DND-41 (cell line): ENCODE results near the gene MTR.

Experiments
- ATAC-seq: fragments of 200-7000 bp; cut with Tn5 transposase; 3 replicates; pipeline ENCODE4 v1.9.1; 2021; ENCODE audit warnings: low read depth; ENCODE audit not compliant: insufficient read depth
- DNase-seq: peaks from one replicate; pipeline ENCODE4 v3.0.0-alpha.2; 2020
- H2AFZ ChIP-seq: 2 replicates; pipeline ENCODE4 v1.6.0; 2012; ENCODE audit warnings: low read depth, low read length
- H3K27ac ChIP-seq: 2 replicates; pipeline ENCODE4 v1.5.1; 2012; ENCODE audit warnings: low read length, inconsistent platforms
- H3K27me3 ChIP-seq: fragments of 200-600 bp; sonication (generic); 2 replicates; pipeline ENCODE4 v1.6.0; 2012; ENCODE audit warnings: low read length, mild to moderate bottlenecking, inconsistent platforms; ENCODE audit not compliant: insufficient read depth, poor library complexity
- H3K36me3 ChIP-seq: 2 replicates; pipeline ENCODE4 v1.5.1; 2012; ENCODE audit warnings: low read length, inconsistent platforms; ENCODE audit not compliant: insufficient read depth
- H3K4me1 ChIP-seq: 2 replicates; pipeline ENCODE4 v1.5.1; 2012; ENCODE audit warnings: mild to moderate bottlenecking, low read length; ENCODE audit not compliant: insufficient read depth
- H3K4me2 ChIP-seq: 2 replicates; pipeline ENCODE4 v1.6.0; 2012; ENCODE audit warnings: mild to moderate bottlenecking, moderate library complexity, low read length, inconsistent platforms; ENCODE audit not compliant: insufficient read depth
- H3K4me3 ChIP-seq, 2 experiments: fragments of 200-600 bp in 1 of 2; shearing (Covaris generic) in 1 of 2; 2 replicates each; pipeline ENCODE4 v1.5.1; 2012 to 2016; ENCODE audit warnings: inconsistent platforms in 2 of 2, low read length in 2 of 2, mild to moderate bottlenecking in 2 of 2, low read depth in 1 of 2, moderate library complexity in 1 of 2
- H3K79me2 ChIP-seq: 2 replicates; pipeline ENCODE4 v1.6.0; 2012; ENCODE audit warnings: low read length, inconsistent platforms; ENCODE audit not compliant: insufficient read depth
- H3K9ac ChIP-seq: 2 replicates; pipeline ENCODE4 v1.6.0; 2012; ENCODE audit warnings: low read depth, mild to moderate bottlenecking, inconsistent platforms, low read length, moderate library complexity
- H3K9me3 ChIP-seq: 2 replicates; pipeline ENCODE4 v1.5.1; 2012; ENCODE audit warnings: low read length, moderate library complexity, mild to moderate bottlenecking, inconsistent platforms; ENCODE audit not compliant: insufficient read depth, severe bottlenecking
- H4K20me1 ChIP-seq: 2 replicates; pipeline ENCODE4 v1.6.0; 2012; ENCODE audit warnings: low read length; ENCODE audit not compliant: insufficient read depth
- EZH2 ChIP-seq: IDR thresholded peaks from 3 replicates; pipeline ENCODE4 v1.6.1; 2012; ENCODE audit warnings: borderline replicate concordance, low read depth, mild to moderate bottlenecking, moderate library complexity, low read length, inconsistent platforms; ENCODE audit not compliant: severe bottlenecking
- TF ChIP-seq, protein P1 (sequence below): IDR thresholded peaks from 2 replicates; pipeline ENCODE4 v1.5.1; 2012; ENCODE audit warnings: borderline replicate concordance, low read length, moderate library complexity, mild to moderate bottlenecking; ENCODE audit not compliant: poor library complexity, severe bottlenecking; ENCODE audit errors: extremely low read depth

The MTR gene

DNA sequence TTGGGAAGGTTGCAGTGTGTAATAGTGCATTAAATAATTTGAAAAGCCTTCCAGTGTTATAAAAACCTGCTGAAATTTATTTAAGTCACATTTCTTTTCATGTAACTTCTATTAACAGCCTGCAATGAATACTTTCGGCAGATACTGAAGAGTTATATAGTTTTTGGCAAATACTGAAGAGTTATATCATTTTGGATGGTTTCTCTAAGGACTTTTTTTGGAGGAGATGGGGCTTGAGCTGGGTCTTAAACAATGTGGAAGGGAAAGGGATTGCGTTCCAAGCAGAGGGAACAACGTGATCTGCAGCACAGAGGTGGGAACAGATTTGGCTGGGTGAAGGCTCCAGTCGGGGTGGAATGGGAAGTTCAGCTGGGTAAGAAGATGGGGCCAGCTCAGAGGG is 39.8 kb downstream of the MTR start:
- Histone ChIP-seq H3K9me3 (no peaks in the 10 kb centered on the region), H3K27me3 (no peaks in the 10 kb centered on the region), H3K27ac (no peak overlapping the region), H3K4me1 (no peaks in the 10 kb centered on the region), H3K4me3 (no peak overlapping the region), H2AFZ (no peak overlapping the region), H3K36me3 (peaks cover 94% of the 10 kb centered on the region), H3K9ac (no peak overlapping the region), H3K79me2 (no peaks in the 10 kb centered on the region), H4K20me1 (no peaks in the 10 kb centered on the region), H3K4me2 (no peak overlapping the region)
- no peak for DNase-seq
- ATAC-seq, result no peak
- TF ChIP-seq, protein P1, sequence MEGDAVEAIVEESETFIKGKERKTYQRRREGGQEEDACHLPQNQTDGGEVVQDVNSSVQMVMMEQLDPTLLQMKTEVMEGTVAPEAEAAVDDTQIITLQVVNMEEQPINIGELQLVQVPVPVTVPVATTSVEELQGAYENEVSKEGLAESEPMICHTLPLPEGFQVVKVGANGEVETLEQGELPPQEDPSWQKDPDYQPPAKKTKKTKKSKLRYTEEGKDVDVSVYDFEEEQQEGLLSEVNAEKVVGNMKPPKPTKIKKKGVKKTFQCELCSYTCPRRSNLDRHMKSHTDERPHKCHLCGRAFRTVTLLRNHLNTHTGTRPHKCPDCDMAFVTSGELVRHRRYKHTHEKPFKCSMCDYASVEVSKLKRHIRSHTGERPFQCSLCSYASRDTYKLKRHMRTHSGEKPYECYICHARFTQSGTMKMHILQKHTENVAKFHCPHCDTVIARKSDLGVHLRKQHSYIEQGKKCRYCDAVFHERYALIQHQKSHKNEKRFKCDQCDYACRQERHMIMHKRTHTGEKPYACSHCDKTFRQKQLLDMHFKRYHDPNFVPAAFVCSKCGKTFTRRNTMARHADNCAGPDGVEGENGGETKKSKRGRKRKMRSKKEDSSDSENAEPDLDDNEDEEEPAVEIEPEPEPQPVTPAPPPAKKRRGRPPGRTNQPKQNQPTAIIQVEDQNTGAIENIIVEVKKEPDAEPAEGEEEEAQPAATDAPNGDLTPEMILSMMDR, result no peak
- no peak for TF ChIP-seq EZH2

DNA sequence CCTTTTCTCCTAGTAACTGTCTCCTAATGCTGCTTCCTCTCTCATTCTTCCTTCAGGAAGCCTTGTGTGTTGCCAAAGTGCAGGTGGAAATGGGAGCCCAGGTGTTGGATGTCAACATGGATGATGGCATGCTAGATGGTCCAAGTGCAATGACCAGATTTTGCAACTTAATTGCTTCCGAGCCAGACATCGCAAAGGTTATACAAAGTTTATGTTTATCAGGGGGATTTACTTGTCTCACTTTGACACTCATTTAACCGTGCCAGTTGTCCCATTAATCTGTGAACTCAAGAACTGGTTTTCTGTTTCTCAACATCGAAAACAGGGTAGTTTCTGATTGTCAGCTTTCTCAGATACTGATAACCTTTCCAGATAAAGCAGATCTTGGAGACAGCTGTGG is 40.4 kb downstream of the MTR start:
- DNase-seq (no peak), ATAC-seq (no peak)
- H3K27me3 ChIP-seq, result no peaks in the 10 kb centered on the region
- H3K4me3 ChIP-seq, result no peak overlapping the region
- no peak for TF ChIP-seq EZH2
- TF ChIP-seq, protein P1, result no peak
- no peaks in the 10 kb centered on the region for H3K9me3 ChIP-seq
- no peak overlapping the region for H3K9ac ChIP-seq
- H3K4me1 ChIP-seq, result no peaks in the 10 kb centered on the region
- no peaks in the 10 kb centered on the region for H3K79me2 ChIP-seq
- H4K20me1 ChIP-seq, result no peaks in the 10 kb centered on the region
- no peak overlapping the region for H3K4me2 ChIP-seq
- peaks cover 94% of the 10 kb centered on the region for H3K36me3 ChIP-seq
- no peak overlapping the region for H2AFZ ChIP-seq
- no peak overlapping the region for H3K27ac ChIP-seq

DNA sequence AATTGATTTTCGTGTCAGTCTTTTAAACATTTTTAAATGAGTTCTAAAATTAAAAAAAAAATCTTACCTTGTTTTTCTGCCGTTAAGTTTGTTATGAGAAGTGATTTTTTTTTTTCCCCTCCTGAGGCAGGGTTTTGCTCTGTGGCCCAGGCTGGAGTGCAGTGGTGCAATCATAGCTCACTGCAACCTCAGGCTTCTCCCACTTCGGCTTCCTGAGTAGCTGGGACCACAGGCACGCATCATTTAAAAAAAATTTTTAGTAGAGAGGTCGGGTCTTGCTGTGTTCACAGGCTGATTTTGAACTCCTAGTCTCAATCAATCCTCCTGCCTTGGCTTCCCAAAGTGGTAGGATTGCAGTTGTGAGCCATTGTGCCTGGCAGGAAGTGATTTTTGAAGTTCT is 41.1 kb downstream of the MTR start:
- Histone ChIP-seq H3K27me3 (no peaks in the 10 kb centered on the region), H3K9ac (no peak overlapping the region), H3K4me1 (no peaks in the 10 kb centered on the region), H4K20me1 (no peaks in the 10 kb centered on the region), H3K4me3 (no peak overlapping the region), H3K79me2 (no peaks in the 10 kb centered on the region), H2AFZ (no peak overlapping the region), H3K27ac (no peak overlapping the region), H3K4me2 (no peak overlapping the region), H3K9me3 (no peaks in the 10 kb centered on the region), H3K36me3 (peaks cover 94% of the 10 kb centered on the region)
- DNase-seq (no peak), ATAC-seq (no peak)
- TF ChIP-seq EZH2, result no peak
- TF ChIP-seq, protein P1, result no peak

DNA sequence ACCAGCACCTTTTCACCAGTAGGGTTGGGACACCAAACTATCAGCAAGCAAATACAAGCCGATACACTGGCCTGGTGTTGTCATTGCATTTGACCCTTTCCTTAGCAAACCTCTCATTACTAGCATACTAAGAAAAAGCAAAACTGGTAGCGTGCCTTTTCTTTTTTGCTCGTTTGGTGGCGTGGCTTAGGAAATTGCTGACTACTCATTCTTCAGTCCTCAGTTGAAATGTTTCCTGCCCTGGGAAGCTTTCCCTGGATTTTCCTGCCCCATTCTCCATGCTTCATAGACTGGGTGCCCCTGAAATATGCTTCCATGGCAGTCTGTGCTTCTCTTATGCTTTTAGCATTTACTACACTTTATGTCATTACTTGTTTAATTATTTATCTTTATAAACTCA is 42.0 kb downstream of the MTR start:
- no peaks in the 10 kb centered on the region for H3K9me3 ChIP-seq
- no peak overlapping the region for H3K27ac ChIP-seq
- no peak for TF ChIP-seq EZH2
- TF ChIP-seq, protein P1, result no peak
- H3K79me2 ChIP-seq, result no peaks in the 10 kb centered on the region
- H3K36me3 ChIP-seq, result peaks cover 92% of the 10 kb centered on the region
- H2AFZ ChIP-seq, result no peak overlapping the region
- no peaks in the 10 kb centered on the region for H4K20me1 ChIP-seq
- no peaks in the 10 kb centered on the region for H3K4me1 ChIP-seq
- H3K4me3 ChIP-seq, result no peak overlapping the region
- H3K27me3 ChIP-seq, result no peaks in the 10 kb centered on the region
- ATAC-seq (no peak), DNase-seq (no peak)
- no peak overlapping the region for H3K4me2 ChIP-seq
- H3K9ac ChIP-seq, result no peak overlapping the region
